Endothelial cell (in vitro differentiated cells): ENCODE results near the gene AKR7A3. TPM values are rescaled to one million over a fixed set of nuclear protein-coding genes. Genes with fewer than 3 reads are reported as not detected.

Experiments
- DNase-seq: peaks from one replicate; pipeline ENCODE4 v3.0.0; 2021; ENCODE audit warnings: low spot score
- H3K27ac Mint-ChIP-seq: one replicate; pipeline ENCODE4 v1.8.0; 2021; ENCODE audit warnings: mixed read lengths, inconsistent platforms; ENCODE audit not compliant: unreplicated experiment
- H3K27me3 Mint-ChIP-seq: one replicate; pipeline ENCODE4 v1.8.0; 2021; ENCODE audit warnings: mild to moderate bottlenecking, moderate library complexity, mixed read lengths, inconsistent platforms; ENCODE audit not compliant: unreplicated experiment
- H3K36me3 Mint-ChIP-seq: one replicate; pipeline ENCODE4 v1.8.0; 2021; ENCODE audit warnings: mild to moderate bottlenecking, low read depth, mixed read lengths, inconsistent platforms; ENCODE audit not compliant: unreplicated experiment
- H3K4me1 Mint-ChIP-seq: one replicate; pipeline ENCODE4 v1.8.0; 2021; ENCODE audit warnings: mild to moderate bottlenecking, mixed read lengths, inconsistent platforms; ENCODE audit not compliant: unreplicated experiment
- H3K4me3 Mint-ChIP-seq: one replicate; pipeline ENCODE4 v1.8.0; 2021; ENCODE audit warnings: mild to moderate bottlenecking, mixed read lengths, inconsistent platforms; ENCODE audit not compliant: unreplicated experiment
- H3K9me3 Mint-ChIP-seq: one replicate; pipeline ENCODE4 v1.8.0; 2021; ENCODE audit warnings: mixed read lengths, inconsistent platforms; ENCODE audit not compliant: unreplicated experiment
- total RNA-seq: library from RNA; stranded (reverse); fragmentation: NEBNext Ultra II Directional; extraction: Animal tissue kit (Norgen Biotek cat#: 25700); gene quantifications from one replicate; pipeline ENCODE4 v1.2.1, GENCODE V29; 2021; ENCODE audit not compliant: unreplicated experiment
- TF ChIP-seq, protein P1 (sequence below): fragments of 200-600 bp; sonication (generic); IDR thresholded peaks from one replicate; pipeline ENCODE4 v1.5.0; 2021; ENCODE audit warnings: antibody characterized with exemption; ENCODE audit not compliant: unreplicated experiment

Gene AKR7A3
- total RNA-seq, 1 donor from 2014 or later = 1.1 TPM

DNA sequence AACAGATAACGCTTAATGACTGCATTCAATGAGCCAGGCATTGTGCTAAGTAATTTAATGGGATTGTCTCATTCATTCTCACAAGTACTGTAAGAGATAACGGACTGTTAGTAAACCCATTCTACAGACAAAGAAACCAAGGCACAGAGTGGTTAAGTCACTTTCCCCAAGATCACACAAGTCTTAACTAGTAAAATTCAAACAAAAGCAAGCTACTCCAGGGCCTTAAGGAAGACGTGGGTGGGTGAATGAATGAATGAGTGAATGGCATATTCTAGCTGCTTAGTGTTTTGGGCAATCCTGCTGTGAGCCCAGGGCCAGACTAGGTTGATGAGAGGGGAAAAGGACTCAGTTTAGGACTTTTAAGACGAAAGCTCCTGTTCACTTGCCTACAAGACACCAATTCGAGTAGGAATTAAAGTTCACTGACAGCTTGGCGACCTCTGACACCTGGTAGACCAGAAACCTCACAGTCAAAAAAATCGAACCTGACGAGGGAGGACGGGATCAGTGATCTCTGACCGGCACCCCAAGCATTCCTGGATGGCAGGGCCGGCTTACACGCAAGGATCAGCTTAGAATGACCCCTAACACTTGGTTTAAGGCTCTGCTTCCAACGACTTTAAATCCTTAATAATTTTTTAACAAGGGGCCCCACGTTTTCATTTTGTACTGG lies 37.8 kb downstream of the AKR7A3 start:
- peak overlapping the region; percentile 83 for H3K27ac Mint-ChIP-seq
- peak overlapping the region; percentile 98 for H3K4me3 Mint-ChIP-seq
- peaks cover 6% of the 10 kb centered on the region for H3K27me3 Mint-ChIP-seq
- no peaks in the 10 kb centered on the region for H3K36me3 Mint-ChIP-seq
- H3K4me1 Mint-ChIP-seq = peaks cover 17% of the 10 kb centered on the region
- H3K9me3 Mint-ChIP-seq = no peaks in the 10 kb centered on the region
- DNase-seq = no peak
- TF ChIP-seq, protein P1, sequence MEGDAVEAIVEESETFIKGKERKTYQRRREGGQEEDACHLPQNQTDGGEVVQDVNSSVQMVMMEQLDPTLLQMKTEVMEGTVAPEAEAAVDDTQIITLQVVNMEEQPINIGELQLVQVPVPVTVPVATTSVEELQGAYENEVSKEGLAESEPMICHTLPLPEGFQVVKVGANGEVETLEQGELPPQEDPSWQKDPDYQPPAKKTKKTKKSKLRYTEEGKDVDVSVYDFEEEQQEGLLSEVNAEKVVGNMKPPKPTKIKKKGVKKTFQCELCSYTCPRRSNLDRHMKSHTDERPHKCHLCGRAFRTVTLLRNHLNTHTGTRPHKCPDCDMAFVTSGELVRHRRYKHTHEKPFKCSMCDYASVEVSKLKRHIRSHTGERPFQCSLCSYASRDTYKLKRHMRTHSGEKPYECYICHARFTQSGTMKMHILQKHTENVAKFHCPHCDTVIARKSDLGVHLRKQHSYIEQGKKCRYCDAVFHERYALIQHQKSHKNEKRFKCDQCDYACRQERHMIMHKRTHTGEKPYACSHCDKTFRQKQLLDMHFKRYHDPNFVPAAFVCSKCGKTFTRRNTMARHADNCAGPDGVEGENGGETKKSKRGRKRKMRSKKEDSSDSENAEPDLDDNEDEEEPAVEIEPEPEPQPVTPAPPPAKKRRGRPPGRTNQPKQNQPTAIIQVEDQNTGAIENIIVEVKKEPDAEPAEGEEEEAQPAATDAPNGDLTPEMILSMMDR = no peak

- Mint-ChIP-seq H3K4me3 (no peak overlapping the region), H3K27ac (no peak overlapping the region), H3K9me3 (no peaks in the 10 kb centered on the region), H3K27me3 (no peaks in the 10 kb centered on the region), H3K4me1 (no peaks in the 10 kb centered on the region), H3K36me3 (peaks cover 63% of the 10 kb centered on the region)
- TF ChIP-seq, protein P1 = peak; percentile 75
- DNase-seq = peak; percentile 75
These were observed 47.7 kb downstream of the AKR7A3 start for GRCh38 chr1:19240673-19241538.

- no peak for DNase-seq
These were observed 48.7 kb downstream of the AKR7A3 start for GRCh38 chr1:19239876-19240275.

DNA sequence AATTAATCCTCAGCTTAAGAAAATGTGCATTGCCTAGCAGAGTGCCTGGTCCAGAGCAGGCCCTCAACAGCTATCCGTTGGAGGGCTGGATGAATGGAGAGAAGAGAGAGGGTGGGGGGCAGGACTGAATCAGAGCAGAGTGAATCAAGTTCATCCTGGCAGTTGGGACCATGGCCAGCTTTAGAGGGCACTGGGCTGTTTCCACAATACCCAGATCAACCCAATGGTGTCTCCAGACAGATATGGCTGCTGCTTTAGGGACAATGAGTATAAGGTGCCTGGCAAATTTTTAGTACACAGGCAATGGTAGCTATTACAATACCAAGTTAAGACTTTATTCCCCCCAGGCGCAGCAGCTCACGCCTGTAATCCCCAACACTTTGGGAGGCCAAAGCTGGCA lies 54.3 kb downstream of the AKR7A3 start:
- Mint-ChIP-seq H3K4me3 (no peak overlapping the region), H3K27me3 (peaks cover 2% of the 10 kb centered on the region), H3K9me3 (no peaks in the 10 kb centered on the region), H3K36me3 (peaks cover 32% of the 10 kb centered on the region), H3K4me1 (no peaks in the 10 kb centered on the region), H3K27ac (no peak overlapping the region)
- no peak for DNase-seq
- TF ChIP-seq, protein P1 = no peak

More at GRCh38 chr1:19239876-19240275, 48.7 kb downstream of the AKR7A3 start:
- Mint-ChIP-seq H3K27me3 (no peaks in the 10 kb centered on the region), H3K36me3 (peaks cover 61% of the 10 kb centered on the region), H3K9me3 (no peaks in the 10 kb centered on the region), H3K27ac (no peak overlapping the region), H3K4me1 (no peaks in the 10 kb centered on the region), H3K4me3 (no peak overlapping the region)
- TF ChIP-seq, protein P1 = no peak

Other genes starting within 250 kb of the AKR7A3 start
- gene UBR4, start 78.5 kb downstream of the AKR7A3 start, total RNA-seq = 223 TPM
- gene EMC1, start 37.2 kb downstream of the AKR7A3 start, total RNA-seq = 50.5 TPM
- gene MRTO4, start 37.0 kb downstream of the AKR7A3 start, total RNA-seq = 22.4 TPM
- 34.1 TPM for gene AKR7A2, start 23.4 kb upstream of the AKR7A3 start, total RNA-seq
- 22.6 TPM for gene SLC66A1, start 23.6 kb upstream of the AKR7A3 start, total RNA-seq
- gene CAPZB, start 196.8 kb upstream of the AKR7A3 start, total RNA-seq = 414 TPM